ENCODE measurements around the gene SARS1.

SARS1 gene

DNA sequence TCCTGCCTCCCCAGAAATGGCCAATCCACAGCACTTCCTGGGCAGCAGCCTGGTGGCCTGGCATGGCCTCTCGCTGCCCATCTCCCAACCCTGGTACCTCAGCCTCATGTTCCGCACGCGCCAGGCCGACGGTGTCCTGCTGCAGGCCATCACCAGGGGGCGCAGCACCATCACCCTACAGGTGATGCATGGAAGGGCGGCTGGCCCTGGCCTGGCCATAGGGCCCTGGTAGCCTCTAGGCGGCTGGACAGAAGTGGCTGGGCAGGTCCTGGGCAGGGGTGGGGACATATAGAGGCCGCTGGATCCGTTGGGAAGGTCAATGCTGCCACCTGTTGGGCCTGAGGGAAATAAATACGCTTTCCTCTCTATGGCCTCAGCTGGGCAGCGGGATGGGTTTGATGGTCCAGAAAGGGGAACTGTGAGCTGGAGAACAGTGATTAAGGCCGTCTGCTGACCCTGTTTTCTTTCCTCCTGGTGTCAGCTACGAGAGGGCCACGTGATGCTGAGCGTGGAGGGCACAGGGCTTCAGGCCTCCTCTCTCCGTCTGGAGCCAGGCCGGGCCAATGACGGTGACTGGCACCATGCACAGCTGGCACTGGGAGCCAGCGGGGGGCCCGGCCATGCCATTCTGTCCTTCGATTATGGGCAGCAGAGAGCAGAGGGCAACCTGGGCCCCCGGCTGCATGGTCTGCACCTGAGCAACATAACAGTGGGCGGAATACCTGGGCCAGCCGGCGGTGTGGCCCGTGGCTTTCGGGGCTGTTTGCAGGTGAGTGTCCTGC lies 50.1 kb downstream of the SARS1 start:
- DNase-seq, result no peak

DNA sequence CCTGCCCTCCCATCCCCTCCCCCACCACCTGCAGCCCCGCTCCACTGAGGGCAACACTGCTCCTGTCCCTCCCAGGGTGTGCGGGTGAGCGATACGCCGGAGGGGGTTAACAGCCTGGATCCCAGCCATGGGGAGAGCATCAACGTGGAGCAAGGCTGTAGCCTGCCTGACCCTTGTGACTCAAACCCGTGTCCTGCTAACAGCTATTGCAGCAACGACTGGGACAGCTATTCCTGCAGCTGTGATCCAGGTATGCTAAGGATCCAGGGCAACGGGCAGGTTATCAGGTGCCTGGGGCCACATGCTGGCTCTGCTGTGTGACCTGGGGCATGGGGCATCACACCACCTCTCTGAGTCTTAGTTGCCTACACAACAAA lies 50.6 kb downstream of the SARS1 start:
- DNase-seq, result no peak

DNA sequence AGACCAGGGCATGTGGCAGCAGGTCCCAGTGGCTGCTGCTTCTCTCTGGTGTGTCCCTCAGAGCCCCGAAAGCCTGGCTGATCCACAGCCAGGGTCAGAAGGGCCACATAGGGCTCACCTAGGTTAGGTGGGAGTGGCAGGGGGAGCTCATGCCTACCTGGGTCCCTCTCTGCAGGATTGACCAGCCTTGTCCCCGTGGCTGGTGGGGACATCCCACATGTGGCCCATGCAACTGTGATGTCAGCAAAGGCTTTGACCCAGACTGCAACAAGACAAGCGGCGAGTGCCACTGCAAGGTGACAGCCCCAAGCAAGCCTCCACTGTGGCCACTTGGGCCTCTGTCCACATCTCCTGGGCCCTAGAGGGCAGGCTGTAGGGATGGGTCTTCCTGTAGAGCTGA lies 51.3 kb downstream of the SARS1 start:
- no peak for DNase-seq

DNA sequence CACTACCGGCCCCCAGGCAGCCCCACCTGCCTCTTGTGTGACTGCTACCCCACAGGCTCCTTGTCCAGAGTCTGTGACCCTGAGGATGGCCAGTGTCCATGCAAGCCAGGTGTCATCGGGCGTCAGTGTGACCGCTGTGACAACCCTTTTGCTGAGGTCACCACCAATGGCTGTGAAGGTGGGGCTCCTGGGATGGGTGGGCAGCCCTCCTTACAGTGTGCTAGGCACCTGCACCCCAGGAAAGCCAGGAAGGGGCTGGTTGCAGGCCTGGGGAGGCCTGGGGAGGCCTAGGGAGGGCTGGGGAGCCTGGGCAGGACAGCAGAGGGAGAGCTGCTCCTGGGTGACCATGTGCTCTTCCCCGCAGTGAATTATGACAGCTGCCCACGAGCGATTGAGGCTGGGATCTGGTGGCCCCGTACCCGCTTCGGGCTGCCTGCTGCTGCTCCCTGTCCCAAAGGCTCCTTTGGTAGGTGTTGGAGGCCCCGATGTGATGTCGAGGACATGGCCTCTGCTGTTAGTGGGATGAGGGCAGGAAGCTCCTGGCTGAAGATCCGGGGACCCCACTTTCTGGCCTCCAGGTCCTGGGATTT lies 52.1 kb downstream of the SARS1 start:
- DNase-seq, result no peak

DNA sequence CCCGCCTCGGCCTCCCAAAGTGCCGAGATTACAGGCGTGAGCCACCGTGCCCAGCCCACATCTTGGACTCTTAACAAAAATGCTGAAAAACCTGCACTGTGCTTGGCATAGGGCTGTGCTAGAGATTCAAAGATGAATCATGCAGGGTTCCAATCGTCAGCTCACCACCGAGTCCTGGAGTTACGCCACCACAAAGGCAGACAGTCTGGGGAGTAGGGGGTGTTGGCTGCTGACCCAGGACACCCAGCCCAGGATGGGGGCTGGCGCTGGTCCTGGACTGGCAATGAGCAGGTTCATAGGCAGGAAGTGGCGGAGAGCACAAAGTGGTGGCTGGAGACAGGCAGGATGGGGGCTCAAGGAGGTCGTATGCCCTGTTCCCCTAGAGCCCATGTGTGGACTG lies 53.2 kb downstream of the SARS1 start:
- no peak for DNase-seq

DNA sequence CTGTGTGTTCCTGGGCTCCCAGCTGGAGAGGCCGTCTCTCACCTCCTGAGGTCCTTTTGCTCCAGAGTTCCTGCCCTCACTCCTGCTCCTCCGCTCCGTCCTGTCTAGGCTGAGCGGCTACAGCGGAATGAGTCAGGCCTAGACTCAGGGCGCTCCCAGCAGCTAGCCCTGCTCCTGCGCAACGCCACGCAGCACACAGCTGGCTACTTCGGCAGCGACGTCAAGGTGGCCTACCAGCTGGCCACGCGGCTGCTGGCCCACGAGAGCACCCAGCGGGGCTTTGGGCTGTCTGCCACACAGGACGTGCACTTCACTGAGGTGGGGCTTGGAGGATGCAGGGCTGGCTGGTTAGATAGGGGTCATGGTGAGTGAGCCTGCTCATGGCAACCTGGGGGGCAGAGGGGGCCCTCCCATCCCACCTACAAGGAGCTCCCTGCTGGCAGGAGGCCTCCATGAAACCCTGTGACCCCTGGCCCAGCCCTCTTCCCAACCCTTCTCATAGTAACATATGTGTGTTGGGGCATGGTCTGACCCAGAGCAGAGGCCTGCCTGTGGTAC lies 54.1 kb downstream of the SARS1 start:
- no peak for DNase-seq

DNA sequence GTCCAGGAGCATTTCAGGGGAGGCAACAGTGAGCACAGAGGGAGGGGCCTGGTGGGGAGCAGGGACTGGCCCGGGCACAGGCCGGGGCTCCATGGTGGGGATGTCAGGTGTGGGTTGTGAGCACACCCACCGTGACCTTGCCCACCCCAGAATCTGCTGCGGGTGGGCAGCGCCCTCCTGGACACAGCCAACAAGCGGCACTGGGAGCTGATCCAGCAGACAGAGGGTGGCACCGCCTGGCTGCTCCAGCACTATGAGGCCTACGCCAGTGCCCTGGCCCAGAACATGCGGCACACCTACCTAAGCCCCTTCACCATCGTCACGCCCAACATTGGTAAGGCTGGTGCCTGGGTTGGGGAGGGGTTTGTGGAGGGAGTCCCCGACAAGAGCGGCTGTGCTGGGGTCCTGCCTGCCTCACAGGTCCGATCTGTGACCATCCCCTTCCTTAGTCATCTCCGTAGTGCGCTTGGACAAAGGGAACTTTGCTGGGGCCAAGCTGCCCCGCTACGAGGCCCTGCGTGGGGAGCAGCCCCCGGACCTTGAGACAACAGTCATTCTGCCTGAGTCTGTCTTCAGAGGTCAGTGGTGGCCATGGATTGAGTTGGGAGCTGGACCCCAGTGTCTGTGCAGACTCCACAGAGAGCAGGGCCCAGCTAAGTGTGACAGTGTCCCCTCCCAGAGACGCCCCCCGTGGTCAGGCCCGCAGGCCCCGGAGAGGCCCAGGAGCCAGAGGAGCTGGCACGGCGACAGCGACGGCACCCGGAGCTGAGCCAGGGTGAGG lies 54.9 kb downstream of the SARS1 start:
- no peak for DNase-seq

DNA sequence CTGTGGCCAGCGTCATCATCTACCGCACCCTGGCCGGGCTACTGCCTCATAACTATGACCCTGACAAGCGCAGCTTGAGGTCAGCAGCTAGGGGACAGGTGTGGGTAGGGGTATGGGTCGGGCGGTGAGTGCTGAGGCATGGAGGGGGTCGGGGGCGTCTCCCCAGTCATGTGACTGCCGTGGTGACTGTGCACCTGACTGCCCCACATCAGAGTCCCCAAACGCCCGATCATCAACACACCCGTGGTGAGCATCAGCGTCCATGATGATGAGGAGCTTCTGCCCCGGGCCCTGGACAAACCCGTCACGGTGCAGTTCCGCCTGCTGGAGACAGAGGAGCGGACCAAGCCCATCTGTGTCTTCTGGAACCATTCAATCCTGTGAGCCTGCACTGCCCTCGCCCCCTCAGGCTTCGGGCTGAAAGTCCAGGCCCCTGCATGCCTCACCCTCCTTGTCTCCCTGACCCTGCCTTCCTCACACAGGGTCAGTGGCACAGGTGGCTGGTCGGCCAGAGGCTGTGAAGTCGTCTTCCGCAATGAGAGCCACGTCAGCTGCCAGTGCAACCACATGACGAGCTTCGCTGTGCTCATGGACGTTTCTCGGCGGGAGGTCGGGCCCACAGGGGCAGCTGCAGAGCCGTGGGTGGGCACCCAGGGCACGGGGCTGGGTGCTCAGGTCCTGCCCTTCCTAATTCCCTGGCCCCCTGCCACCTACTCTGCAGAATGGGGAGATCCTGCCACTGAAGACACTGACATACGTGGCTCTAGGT lies 55.7 kb downstream of the SARS1 start:
- DNase-seq, result no peak

DNA sequence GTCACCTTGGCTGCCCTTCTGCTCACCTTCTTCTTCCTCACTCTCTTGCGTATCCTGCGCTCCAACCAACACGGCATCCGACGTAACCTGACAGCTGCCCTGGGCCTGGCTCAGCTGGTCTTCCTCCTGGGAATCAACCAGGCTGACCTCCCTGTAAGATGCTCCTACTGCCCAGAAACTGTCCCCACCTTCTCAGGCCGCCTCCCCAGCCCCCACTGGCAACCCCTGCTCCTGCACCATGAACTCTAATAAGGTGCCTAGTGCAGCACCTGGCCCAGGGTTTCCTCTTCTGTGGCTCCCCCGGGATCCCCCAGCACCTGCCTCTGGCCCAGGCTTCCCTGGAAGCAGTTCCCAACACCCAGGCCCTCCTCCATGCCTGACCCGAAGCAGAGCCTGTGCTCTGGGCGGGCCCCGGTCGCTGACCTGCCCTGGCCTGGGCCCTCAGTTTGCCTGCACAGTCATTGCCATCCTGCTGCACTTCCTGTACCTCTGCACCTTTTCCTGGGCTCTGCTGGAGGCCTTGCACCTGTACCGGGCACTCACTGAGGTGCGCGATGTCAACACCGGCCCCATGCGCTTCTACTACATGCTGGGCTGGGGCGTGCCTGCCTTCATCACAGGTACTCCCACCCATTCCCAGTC lies 56.4 kb downstream of the SARS1 start:
- DNase-seq, result no peak

DNA sequence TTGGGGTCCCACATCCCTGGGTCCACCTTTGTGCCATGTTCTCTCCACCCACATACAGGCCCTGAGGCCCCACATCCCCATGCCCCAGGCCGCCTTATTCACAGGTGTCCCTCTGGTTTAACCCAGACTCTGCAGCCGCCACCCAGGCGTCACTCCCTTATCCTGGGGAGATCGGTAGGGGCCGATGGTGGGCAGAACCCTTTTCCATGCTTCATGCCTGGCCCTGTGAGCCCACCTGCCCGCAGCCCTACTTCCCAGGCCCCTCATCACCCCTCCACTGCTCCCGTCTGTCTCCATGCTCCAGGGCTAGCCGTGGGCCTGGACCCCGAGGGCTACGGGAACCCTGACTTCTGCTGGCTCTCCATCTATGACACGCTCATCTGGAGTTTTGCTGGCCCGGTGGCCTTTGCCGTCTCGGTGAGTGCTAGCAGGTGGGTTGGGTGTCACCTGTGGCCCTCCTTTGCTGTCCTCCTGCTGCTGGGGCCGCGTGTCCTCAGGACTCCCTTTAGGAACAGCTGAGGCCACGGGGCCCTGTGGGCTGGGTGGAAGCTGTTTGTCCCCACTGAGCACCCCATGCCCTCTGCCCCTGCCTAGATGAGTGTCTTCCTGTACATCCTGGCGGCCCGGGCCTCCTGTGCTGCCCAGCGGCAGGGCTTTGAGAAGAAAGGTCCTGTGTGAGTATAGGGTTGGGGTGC lies 57.1 kb downstream of the SARS1 start:
- no peak for DNase-seq

DNA sequence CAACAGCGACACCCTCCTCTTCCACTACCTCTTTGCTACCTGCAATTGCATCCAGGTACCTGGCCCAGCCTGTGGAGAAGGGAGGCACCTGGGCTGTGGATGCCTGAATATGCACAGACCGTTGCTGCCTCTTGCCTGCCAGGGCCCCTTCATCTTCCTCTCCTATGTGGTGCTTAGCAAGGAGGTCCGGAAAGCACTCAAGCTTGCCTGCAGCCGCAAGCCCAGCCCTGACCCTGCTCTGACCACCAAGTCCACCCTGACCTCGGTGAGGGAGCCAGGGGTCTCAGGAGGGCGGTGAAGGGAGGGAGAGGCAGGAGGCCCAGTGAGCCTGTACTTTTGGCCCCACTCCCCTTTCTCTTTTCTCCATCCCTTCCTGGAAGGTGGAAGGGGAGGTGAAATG lies 57.7 kb downstream of the SARS1 start:
- DNase-seq, result no peak

DNA sequence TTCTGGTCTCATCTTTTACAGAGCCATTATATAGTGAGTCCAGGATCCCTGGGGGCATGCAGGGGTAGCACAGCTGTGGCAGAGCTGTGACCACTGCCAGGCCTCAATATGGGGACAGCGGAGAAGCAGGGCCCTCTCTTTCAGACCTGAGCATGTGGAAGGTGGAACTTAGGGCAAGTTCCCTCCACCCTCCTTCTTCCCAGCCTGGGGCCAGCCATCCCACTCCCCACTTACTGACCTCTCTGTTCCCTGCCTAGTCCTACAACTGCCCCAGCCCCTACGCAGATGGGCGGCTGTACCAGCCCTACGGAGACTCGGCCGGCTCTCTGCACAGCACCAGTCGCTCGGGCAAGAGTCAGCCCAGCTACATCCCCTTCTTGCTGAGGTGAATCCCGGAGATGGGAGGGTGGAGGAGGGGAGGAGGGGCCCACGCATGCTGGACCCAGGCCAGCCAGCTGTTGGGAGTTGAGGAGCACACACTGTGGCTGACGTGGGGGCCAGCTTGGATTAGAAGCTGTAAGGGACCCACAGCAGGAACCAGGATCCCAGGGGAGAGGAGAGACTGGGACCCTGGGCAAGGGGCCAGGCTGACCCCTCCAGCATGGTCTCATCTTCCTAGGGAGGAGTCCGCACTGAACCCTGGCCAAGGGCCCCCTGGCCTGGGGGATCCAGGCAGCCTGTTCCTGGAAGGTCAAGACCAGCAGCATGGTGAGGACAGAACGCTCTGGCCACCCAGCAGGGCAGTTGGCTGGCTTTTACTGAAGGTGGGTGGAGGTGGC lies 58.5 kb downstream of the SARS1 start:
- no peak for DNase-seq

DNA sequence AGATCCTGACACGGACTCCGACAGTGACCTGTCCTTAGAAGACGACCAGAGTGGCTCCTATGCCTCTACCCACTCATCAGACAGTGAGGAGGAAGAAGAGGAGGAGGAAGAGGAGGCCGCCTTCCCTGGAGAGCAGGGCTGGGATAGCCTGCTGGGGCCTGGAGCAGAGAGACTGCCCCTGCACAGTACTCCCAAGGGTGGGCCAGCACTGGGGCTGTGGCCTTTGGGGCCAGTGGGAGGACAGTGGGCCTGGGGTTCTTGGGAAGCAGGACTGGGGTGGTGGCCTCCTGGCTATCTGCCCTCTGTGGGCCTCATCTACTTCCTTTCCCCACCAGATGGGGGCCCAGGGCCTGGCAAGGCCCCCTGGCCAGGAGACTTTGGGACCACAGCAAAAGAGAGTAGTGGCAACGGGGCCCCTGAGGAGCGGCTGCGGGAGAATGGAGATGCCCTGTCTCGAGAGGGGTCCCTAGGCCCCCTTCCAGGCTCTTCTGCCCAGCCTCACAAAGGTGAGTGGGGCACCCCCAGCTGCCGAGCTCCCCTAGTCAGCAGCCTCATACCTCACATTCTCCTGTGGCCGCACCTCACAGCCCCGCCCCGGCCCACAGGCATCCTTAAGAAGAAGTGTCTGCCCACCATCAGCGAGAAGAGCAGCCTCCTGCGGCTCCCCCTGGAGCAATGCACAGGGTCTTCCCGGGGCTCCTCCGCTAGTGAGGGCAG lies 59.3 kb downstream of the SARS1 start:
- DNase-seq, result no peak

DNA sequence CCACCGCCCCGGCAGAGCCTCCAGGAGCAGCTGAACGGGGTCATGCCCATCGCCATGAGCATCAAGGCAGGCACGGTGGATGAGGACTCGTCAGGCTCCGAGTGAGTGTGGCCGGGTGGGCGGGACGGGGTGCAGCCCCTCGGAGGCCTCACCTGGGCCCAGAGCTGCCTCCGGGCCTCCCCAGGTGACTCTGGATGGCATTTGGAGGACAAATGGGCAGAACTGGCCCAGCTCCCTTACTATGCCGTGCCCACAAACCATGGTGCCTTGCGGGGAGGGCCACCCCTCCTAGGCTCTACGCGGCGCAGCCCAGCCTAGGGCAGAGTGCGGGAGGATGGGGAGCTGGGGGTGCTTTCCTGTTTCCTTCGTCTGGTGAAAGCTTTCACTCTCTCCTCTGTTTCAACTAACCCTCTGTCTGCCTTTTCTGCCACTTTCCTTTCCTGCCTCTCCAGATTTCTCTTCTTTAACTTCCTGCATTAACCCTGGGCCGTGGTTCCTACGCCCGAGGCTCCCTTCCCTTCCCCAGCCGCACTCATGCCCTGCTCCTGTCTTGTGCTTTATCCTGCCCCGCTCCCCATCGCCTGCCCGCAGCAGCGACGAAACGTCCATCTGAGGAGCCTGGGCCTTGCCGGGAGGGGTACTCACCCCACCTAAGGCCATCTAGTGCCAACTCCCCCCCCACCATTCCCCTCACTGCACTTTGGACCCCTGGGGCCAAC lies 60.0 kb downstream of the SARS1 start:
- no peak for DNase-seq

DNA sequence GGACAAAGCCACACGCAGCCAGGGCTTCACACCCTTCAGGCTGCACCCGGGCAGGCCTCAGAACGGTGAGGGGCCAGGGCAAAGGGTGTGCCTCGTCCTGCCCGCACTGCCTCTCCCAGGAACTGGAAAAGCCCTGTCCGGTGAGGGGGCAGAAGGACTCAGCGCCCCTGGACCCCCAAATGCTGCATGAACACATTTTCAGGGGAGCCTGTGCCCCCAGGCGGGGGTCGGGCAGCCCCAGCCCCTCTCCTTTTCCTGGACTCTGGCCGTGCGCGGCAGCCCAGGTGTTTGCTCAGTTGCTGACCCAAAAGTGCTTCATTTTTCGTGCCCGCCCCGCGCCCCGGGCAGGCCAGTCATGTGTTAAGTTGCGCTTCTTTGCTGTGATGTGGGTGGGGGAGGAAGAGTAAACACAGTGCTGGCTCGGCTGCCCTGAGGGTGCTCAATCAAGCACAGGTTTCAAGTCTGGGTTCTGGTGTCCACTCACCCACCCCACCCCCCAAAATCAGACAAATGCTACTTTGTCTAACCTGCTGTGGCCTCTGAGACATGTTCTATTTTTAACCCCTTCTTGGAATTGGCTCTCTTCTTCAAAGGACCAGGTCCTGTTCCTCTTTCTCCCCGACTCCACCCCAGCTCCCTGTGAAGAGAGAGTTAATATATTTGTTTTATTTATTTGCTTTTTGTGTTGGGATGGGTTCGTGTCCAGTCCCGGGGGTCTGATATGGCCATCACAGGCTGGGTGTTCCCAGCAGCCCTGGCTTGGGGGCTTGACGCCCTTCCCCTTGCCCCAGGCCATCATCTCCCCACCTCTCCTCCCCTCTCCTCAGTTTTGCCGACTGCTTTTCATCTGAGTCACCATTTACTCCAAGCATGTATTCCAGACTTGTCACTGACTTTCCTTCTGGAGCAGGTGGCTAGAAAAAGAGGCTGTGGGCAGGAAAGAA lies 61.1 kb downstream of the SARS1 start:
- no peak for DNase-seq

DNA sequence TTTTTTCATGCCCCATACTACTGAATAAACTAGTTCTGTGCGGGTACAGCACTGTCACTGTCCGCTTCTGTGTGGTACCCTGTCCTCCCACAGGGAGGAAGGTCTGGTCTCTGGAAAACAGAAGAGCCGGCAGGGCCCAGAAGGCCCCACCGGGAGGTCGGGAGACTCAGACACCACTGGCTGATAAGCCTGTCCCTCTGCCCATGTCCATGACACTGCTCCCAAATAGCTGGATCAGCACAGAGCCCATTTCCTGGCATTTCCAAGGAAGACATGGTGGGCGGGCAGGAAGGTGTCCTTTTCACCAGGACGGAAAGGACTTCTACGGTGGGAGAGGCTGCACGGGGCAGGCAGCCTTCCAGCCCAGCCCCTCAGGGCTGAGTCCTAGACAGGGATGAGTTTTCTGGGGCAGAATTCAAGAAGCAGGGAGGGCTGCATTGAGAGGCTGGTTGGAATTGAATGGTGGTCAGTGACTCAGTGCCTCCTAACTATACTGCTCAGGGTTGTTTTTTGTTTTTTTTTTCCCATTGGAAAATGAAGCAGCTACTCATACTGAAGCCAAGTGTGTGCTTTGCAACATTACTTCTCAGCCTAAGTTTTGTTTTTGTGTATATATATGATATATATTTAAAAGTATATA lies 62.1 kb downstream of the SARS1 start:
- DNase-seq, result no peak

DNA sequence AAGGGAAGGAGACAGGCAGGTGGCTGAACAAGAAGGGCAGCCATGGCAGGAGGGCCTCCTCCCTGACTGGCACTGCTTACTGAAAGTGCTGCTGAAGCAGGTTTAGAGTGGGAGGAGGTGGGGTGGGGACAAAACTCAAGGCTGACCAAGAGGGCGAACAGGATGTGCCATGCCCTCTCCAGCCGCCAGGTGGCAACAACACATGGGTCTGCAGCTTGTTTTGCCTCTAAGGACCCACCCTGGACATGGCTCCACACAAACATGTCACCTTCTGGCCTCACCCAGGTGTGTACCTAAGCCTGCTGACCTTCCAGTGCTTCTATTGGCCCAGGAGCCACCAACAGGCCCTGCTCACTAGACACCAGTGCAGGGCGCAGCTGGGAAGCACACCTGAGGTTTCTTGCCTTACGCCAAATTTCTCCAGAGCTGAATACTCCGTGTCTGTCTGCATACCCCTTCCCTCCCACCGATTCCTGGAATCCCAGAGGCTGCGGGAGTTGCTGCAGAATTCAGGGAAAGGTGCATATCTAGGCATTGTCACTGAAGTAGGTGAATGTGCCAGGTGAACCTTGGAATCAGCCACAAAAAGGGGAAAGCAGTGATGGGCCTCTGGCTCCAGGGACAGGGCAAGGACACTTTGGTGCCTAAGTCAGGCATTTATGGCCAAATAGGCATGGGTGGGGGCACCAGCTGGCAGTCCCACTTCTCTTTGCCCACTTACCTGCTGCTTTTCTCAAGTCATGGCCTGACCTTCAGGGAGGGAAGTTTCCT lies 63.9 kb downstream of the SARS1 start:
- DNase-seq, result peak in 1 of 2 experiments; percentile 30
